ENCODE data around the gene POTEM.
"Not testable (repeated sequence)": the region's sequence is repeated elsewhere in the genome, so short reads cannot be mapped to it uniquely, and the experiment has no call there.

DNA sequence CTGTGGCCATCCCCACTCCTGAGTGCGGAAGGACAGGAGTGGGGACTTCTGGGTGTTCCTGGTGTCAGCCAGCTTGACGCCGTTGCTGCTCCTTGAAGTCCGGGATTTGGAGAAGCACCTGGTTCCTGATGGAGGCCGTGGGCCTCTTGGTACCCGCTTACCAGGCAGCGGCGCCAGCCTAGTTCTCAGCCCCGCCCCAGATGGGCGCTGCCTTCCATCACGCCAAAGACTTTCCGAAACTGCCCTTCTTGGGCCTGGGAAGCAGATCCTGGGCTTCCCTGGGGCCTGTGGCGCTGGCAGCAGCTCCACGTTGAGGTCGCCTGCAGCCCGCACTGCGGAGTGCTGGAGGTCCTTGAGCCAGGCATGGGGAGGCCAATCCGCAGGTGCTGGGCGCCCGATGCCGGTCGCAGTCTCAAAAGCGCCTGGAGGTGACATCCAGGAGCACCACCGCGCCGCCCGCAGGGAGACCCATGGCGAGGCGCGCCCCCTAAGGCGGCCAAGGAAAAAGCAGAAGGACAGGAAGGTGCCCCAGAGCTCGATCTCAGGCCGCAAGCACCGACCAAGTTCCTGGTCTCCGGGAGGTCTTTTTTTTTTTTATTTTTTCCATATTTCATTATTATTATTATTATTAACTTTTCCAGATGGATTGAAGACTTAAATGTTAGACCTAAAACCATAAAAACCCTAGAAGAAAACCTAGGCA lies 59.6 kb downstream of the POTEM start:
- TF ChIP-seq, protein P1, sequence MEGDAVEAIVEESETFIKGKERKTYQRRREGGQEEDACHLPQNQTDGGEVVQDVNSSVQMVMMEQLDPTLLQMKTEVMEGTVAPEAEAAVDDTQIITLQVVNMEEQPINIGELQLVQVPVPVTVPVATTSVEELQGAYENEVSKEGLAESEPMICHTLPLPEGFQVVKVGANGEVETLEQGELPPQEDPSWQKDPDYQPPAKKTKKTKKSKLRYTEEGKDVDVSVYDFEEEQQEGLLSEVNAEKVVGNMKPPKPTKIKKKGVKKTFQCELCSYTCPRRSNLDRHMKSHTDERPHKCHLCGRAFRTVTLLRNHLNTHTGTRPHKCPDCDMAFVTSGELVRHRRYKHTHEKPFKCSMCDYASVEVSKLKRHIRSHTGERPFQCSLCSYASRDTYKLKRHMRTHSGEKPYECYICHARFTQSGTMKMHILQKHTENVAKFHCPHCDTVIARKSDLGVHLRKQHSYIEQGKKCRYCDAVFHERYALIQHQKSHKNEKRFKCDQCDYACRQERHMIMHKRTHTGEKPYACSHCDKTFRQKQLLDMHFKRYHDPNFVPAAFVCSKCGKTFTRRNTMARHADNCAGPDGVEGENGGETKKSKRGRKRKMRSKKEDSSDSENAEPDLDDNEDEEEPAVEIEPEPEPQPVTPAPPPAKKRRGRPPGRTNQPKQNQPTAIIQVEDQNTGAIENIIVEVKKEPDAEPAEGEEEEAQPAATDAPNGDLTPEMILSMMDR (IDR thresholded peaks at IDR 0.05): not testable (repeated sequence)
- TF ChIP-seq POLR2A (IDR thresholded peaks at IDR 0.05): not testable (repeated sequence)
